IPS-NIHi7 (cell line): ENCODE measurements around the gene OR51A2.
"Not testable (repeated sequence)": the region's sequence is repeated elsewhere in the genome, so short reads cannot be mapped to it uniquely, and the experiment has no call there.

ENCODE experiments used
- DNase-seq: peaks from one replicate; pipeline ENCODE4 v3.0.0; 2012; ENCODE audit warnings: mixed read lengths; ENCODE audit errors: extremely low spot score

Gene OR51A2, protein sequence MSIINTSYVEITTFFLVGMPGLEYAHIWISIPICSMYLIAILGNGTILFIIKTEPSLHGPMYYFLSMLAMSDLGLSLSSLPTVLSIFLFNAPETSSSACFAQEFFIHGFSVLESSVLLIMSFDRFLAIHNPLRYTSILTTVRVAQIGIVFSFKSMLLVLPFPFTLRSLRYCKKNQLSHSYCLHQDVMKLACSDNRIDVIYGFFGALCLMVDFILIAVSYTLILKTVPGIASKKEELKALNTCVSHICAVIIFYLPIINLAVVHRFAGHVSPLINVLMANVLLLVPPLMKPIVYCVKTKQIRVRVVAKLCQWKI

DNA sequence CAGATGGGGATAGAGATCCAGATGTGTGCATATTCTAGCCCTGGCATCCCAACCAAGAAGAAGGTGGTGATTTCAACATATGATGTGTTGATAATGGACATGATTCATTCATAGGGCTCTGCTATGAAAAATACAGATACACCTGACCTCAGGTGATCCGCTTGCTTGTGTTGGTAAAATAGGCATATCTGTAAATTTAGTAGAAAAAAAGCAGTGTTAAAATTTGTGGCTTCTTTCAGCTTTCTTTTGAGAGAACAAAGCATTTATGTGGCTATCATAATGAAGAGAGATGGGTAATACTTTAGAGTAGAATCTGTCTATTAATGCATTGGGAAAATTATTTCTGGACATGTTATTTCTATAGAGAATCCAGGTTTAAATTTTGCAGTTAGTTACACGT, at the start of gene OR51A2:
Gene OR51A2 (minus strand): TSS at position 101 of the 400 bp plus-strand sequence. CDS start 0 bp downstream, at position 101.
- DNase-seq, result not testable (repeated sequence)

DNA sequence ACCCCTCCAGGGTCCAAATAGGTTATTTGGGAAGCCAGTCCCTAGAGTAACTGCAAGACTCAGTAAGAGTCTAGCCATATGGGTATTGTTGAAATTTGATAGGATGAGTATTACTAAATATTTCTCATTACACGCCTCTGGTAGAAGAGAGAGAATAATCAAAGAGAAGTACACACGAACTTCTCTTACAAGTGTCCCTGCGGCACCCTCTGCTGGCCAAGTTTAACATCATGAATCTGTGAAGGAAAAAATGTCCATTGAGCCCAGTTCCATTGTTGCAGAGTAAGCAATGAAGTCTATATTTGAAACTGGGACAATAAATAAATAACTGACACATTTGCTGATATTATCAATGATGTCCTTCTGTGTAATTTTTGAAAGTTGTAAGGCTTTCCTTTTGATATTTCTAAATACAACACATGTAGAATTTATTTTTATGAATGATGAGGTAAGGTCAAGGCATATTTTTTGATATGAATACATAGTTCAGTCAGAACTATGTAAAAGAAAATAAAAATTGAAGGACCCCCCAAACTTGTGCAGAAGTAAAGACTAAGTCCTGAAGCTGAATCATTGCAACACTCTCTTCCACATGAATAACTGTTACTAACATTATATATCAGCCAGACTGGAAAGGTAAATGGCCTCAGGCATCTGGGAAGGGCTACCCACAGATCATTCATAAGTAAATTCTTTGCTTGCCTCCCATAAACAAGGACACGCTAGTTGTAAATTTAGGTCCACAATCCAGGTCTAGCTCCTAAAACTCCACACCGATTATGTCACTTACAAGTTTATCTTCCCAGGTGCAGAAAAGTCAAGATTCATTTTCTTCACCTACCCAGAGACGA, 49.1 kb upstream of the OR51A2 start:
- DNase-seq, result peak; percentile 26

GRCh38 chr11:4994551-4994950, 39.0 kb upstream of the OR51A2 start, which contains the start of gene OR51L1:
OR51L1 (plus strand) TSS chr11:4994851; CDS start chr11:4998983, 4,132 bp downstream.
- no peak for DNase-seq

- DNase-seq, result peak; percentile 12
Observed at GRCh38 chr11:4991060-4991459, 35.5 kb upstream of the OR51A2 start.

- no peak for DNase-seq
Observed at GRCh38 chr11:4983841-4984240, 28.3 kb upstream of the OR51A2 start.

- no peak for DNase-seq
Observed at GRCh38 chr11:4982678-4983077, 27.2 kb upstream of the OR51A2 start.

DNA sequence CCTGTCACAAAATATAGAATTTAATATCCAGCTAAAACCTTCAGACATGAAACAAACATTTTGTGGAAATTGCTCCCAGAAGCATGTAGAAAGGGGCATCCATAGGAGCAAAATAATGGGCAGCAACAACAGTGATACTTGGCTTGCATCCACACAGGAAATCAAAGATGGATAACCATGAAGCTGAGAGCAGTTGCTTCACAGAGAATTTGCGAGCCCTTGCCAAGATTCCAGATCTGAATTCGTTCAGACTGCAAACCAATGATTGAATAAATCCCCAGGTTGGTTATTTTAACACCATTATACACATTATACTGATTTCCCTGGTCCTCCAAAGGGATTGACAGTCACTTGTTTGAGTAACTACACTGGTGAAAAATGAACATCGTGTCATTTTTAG, 23.5 kb upstream of the OR51A2 start:
- no peak for DNase-seq

GRCh38 chr11:4975436-4975835, 19.9 kb upstream of the OR51A2 start:
- DNase-seq, result no peak

DNA sequence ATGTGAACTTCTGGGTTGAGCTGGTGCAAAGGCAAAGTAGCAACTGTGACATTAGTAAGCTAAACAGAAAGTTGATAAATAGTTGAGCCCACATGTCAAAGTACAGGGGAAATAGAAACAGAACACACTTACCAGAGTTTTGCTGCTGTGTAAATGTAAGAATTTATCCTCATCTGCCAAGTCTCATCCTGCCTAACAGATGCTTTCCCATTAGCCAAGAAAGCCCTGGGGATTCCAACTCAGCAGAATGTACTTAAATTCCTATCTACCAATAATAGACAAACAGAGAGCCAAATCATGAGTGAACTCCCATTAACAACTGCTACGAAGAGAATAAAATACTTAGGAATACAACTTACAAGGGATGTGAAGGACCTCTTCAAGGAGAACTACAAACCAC, 7.3 kb upstream of the OR51A2 start:
- no peak for DNase-seq

- no peak for DNase-seq
Observed at GRCh38 chr11:4960877-4961276, 5.4 kb upstream of the OR51A2 start.

DNA sequence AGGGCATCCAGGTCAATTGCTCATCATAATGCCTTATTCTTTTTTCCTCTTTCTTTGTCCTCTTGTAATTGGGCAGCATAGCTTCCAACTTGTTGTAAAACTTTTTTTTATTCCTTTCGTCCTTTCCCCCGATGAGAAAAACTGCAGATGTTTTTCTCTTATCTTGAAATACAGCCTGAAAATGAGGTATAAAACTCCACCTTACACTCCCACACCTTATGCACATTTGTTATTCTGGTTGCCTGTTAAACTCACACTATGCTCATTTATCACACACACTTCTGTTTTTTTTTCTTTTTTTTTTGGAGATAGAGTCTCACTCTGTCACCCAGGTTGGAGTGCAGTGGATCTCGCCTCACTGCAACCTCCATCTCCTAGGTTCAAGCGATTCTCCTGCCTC, 1.9 kb upstream of the OR51A2 start:
- DNase-seq, result no peak

GRCh38 chr11:4947505-4947904, 8.0 kb downstream of the OR51A2 start, which contains the start of gene OR51A4:
OR51A4 (minus strand) TSS chr11:4947605; CDS start chr11:4947100, 505 bp downstream.
- DNase-seq, result no peak

DNA sequence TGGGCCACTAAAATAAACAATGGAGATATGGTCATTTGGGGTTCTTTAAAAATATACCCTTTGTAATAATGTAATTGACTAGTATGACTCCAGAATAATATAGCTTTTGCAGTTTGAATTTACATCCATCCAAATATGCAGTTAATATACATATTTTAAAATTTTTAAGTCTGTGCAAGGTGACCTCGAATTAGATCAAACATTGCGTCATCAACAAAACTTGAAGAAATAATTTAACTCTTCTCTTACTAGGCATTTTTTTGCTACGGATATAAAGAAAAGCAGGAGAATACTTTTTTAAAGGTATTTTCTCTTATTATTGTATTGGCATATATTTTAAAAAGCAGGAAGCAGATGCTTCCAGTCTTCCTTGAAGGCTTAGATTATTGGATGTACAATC, 18.8 kb downstream of the OR51A2 start:
- DNase-seq, result no peak

GRCh38 chr11:4932751-4933150, 22.8 kb downstream of the OR51A2 start:
- DNase-seq, result no peak

DNA sequence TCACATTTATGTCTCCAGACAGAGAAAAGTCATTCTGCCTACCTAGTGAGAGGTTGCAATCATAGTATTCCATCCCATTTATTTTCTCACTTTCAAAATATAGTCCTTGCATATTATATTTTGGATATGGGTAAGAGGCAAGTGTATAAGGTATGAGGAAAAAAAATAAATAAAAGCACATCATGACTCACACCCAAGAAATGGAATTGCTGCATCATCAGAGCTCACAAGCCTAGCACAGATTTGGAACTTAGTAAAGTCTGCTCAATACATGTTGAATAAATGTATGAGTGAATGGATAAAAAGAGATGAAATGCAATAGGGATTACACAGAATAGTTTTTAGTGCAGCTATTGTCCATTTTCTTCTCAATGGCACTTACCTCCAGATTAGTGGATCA, 28.9 kb downstream of the OR51A2 start:
- no peak for DNase-seq

- DNase-seq, result no peak
Observed at GRCh38 chr11:4924239-4924638, 31.3 kb downstream of the OR51A2 start, which contains the start of gene OR51G1. OR51G1 (minus strand) TSS chr11:4924339; CDS start chr11:4924339, 0 bp downstream.

DNA sequence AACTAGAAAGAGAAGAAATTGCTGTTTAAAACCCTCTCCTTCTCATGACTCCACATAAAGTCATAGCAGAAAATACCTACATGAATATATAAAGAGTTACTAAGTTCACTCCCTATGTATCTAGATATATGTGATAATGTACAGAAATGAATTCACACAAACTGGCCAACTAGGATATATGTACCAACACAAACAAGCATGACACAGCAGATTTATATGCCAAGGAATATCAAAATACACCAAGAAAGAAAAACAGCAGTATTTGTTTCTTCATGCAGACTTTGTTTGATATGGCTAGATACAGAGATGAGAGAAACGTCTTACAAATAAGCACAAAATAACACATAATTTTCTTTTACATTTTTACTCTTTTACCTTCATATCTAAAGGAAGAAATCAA, 33.2 kb downstream of the OR51A2 start:
- no peak for DNase-seq

- DNase-seq, result no peak
Observed at GRCh38 chr11:4921796-4922195, 33.7 kb downstream of the OR51A2 start.

DNA sequence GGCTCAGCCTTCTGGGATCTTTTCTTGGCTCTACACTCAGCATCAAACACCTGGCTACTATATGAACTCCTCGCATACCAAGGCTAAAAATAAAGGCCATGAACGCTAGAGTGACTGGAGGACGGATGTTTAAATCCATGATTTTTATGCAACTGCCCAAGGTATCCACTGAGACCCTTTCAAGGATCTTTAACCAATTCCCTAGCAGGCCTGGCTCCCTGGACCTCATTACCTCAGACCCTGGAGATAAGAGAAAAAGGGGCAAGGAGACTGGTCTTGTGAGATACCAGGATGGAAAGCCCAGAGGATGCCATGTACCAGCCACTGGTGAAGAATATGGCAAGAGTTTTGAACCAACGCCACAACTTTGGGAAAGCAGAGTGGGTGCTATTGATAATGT, 36.3 kb downstream of the OR51A2 start, which contains the start of gene OR51G2:
Gene OR51G2 (minus strand): TSS at position 101 of the 400 bp plus-strand sequence. CDS start 3,687 bp downstream, outside the sequence.
- DNase-seq, result no peak

DNA sequence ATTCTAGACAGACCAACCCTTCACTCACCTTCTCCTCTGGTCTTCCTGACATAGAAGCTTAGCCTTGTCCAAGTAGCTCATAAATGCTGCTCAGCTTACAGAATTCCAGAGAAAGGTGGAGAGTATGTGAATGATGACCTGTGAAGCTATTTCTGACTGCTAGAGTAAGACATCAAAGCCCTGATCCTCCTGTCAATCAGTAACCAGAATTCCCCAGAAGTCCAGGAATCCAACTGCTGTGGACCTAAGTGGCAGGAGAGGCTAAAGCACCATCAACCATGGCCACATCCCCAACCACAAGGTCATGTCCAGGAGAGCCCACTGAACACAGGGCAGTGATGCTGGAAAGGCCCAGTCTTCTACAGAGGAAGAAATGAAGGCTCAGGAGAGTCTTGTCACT, 38.9 kb downstream of the OR51A2 start:
- DNase-seq, result no peak
